ENCODE data around the gene CDK17. TPM values are rescaled to one million over a fixed set of nuclear protein-coding genes. Genes with fewer than 3 reads are reported as not detected.
"Not testable (repeated sequence)": the region's sequence is repeated elsewhere in the genome, so short reads cannot be mapped to it uniquely, and the experiment has no call there.

Gene CDK17
- total RNA-seq, 2 donors from 2014 or later = 36.2 to 39.9 TPM

DNA sequence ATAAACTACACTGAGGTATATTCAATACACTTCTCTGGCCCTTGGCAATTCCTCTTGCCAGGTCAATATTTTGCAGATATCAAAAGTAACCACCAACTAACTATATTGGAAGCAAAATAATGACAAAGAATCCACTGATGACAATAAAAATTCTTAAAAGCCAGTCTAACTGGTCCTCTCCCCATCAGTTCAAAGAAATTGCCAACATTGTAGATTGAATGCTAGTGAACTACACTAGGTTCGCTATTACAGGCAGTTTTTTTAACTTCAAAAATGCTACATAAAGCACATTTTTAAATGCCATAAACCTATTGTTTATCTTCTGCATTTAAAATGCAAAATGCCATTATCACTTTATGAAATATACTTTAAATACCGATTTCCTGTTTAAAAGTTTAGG lies 4.0 kb downstream of the CDK17 start:
- no peak overlapping the region for H3K27ac Mint-ChIP-seq
- peaks cover 3% of the 10 kb centered on the region for H3K4me1 ChIP-seq (ENCODE audit: control insufficient read depth, insufficient read depth, low read length)
- H3K9me3 ChIP-seq (ENCODE audit: control insufficient read depth, low read length) = no peaks in the 10 kb centered on the region
- H3K36me3 Mint-ChIP-seq (ENCODE audit: low read depth) = peaks cover 2% of the 10 kb centered on the region
- no peaks in the 10 kb centered on the region for H3K36me3 ChIP-seq (ENCODE audit: control insufficient read depth, insufficient read depth, low read length)
- H3K4me3 ChIP-seq (ENCODE audit: low read length) = no peak overlapping the region
- H3K27me3 ChIP-seq (ENCODE audit: control insufficient read depth, insufficient read depth, low read length, poor library complexity, severe bottlenecking) = no peaks in the 10 kb centered on the region
- WGBS, 2 experiments (ENCODE audit: insufficient coverage in 1 of 2, insufficient read length in 1 of 2) = 93 to 100% methylated on average over 1 to 2 of the region's 2 CpGs
- no peak overlapping the region for H3K27ac ChIP-seq (ENCODE audit: low read depth, low read length)
- H3K27me3 Mint-ChIP-seq (ENCODE audit: insufficient read depth) = no peaks in the 10 kb centered on the region
- TF ChIP-seq, protein P1, sequence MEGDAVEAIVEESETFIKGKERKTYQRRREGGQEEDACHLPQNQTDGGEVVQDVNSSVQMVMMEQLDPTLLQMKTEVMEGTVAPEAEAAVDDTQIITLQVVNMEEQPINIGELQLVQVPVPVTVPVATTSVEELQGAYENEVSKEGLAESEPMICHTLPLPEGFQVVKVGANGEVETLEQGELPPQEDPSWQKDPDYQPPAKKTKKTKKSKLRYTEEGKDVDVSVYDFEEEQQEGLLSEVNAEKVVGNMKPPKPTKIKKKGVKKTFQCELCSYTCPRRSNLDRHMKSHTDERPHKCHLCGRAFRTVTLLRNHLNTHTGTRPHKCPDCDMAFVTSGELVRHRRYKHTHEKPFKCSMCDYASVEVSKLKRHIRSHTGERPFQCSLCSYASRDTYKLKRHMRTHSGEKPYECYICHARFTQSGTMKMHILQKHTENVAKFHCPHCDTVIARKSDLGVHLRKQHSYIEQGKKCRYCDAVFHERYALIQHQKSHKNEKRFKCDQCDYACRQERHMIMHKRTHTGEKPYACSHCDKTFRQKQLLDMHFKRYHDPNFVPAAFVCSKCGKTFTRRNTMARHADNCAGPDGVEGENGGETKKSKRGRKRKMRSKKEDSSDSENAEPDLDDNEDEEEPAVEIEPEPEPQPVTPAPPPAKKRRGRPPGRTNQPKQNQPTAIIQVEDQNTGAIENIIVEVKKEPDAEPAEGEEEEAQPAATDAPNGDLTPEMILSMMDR (conservative IDR thresholded peaks at IDR 0.05) = no peak
- peaks cover 31% of the 10 kb centered on the region for H3K4me1 Mint-ChIP-seq
- no peaks in the 10 kb centered on the region for H3K9me3 Mint-ChIP-seq
- no peak overlapping the region for H3K4me3 Mint-ChIP-seq
- no peak overlapping the region for H3K9ac ChIP-seq (ENCODE audit: extremely low read depth, low read length, poor library complexity, severe bottlenecking)
- no peak for DNase-seq

DNA sequence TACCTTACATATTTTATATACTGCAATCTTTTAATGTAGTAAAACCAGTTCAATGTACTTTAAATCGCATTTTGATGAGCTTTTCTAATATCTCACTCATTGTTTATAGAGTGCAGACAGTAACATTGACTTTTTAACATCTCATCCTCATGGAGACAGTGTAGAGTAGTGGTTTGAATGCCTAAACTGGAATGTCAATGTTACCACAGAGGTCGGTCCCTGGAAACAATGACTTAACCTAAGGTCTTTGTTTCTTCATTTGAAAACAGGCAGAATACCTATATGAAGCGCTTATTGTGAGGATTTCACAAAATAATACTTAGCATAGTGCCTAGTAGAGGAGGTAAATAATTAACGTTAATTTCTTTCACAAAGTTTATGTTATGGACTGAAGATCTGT lies 5.0 kb downstream of the CDK17 start:
- Histone ChIP-seq H3K9ac (ENCODE audit: extremely low read depth, low read length, poor library complexity, severe bottlenecking) (no peak overlapping the region), H3K9me3 (ENCODE audit: control insufficient read depth, low read length) (no peaks in the 10 kb centered on the region), H3K36me3 (ENCODE audit: control insufficient read depth, insufficient read depth, low read length) (no peaks in the 10 kb centered on the region), H3K27ac (ENCODE audit: low read depth, low read length) (no peak overlapping the region), H3K4me3 (ENCODE audit: low read length) (no peak overlapping the region), H3K27me3 (ENCODE audit: control insufficient read depth, insufficient read depth, low read length, poor library complexity, severe bottlenecking) (no peaks in the 10 kb centered on the region), H3K4me1 (ENCODE audit: control insufficient read depth, insufficient read depth, low read length) (peaks cover 3% of the 10 kb centered on the region)
- Mint-ChIP-seq H3K27me3 (ENCODE audit: insufficient read depth) (no peaks in the 10 kb centered on the region), H3K4me1 (peaks cover 26% of the 10 kb centered on the region), H3K27ac (no peak overlapping the region), H3K9me3 (no peaks in the 10 kb centered on the region), H3K4me3 (no peak overlapping the region), H3K36me3 (ENCODE audit: low read depth) (peaks cover 2% of the 10 kb centered on the region)
- no peak for DNase-seq
- 87 to 91% methylated on average over 2 to 4 of the region's 4 CpGs for WGBS, 2 experiments (ENCODE audit: insufficient coverage in 1 of 2, insufficient read length in 1 of 2)
- TF ChIP-seq, protein P1 (conservative IDR thresholded peaks at IDR 0.05) = no peak

DNA sequence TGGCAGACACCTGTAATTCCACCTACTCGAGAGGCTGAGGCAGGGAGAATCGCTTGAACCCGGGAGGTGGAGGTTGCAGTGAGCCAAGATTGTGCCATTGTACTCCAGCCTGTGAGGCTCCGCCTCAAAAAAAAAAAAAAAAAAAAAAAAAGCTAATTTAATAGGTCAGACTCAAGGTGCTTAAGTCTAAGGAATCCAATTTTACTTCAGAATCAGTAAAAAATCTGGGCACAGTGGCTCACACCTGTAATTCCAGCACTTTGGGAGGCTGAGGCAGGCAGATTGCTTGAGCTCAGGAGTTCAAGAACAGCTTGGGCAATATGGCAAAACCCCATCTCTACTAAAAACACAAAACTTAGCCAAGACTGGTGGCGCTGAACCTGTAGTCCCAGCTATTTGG lies 7.0 kb downstream of the CDK17 start:
- H3K9me3 ChIP-seq (ENCODE audit: control insufficient read depth, low read length); H3K36me3 ChIP-seq (ENCODE audit: control insufficient read depth, insufficient read depth, low read length); H3K27ac ChIP-seq (ENCODE audit: low read depth, low read length); H3K27ac Mint-ChIP-seq; H3K36me3 Mint-ChIP-seq (ENCODE audit: low read depth); H3K4me3 ChIP-seq (ENCODE audit: low read length); DNase-seq; H3K4me3 Mint-ChIP-seq; H3K27me3 ChIP-seq (ENCODE audit: control insufficient read depth, insufficient read depth, low read length, poor library complexity, severe bottlenecking); H3K9ac ChIP-seq (ENCODE audit: extremely low read depth, low read length, poor library complexity, severe bottlenecking); H3K27me3 Mint-ChIP-seq (ENCODE audit: insufficient read depth); H3K9me3 Mint-ChIP-seq; H3K4me1 ChIP-seq (ENCODE audit: control insufficient read depth, insufficient read depth, low read length): not testable (repeated sequence)
- H3K4me1 Mint-ChIP-seq = peaks cover 20% of the 10 kb centered on the region
- 94 to 97% methylated on average over 3 to 5 of the region's 5 CpGs for WGBS, 2 experiments (ENCODE audit: insufficient coverage in 1 of 2, insufficient read length in 1 of 2)

DNA sequence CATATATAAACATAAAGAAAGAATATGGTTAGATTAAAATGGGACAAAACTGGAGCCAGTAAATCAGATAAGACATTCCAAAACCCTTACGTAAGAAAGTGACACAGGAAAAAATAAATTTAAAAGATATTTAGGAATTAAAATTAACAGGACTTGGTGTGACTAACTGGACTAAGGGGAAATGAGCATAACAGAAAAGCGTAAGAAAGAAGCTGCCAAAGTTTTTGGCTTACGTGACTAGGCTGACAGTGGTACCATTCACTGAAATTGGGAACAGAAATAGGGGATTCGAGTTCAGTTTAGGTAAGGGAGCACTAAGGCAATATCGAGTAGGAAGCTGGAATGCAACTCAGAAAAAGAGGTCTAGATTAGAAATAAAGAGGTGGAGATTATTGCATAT lies 7.8 kb downstream of the CDK17 start:
- peaks cover 3% of the 10 kb centered on the region for H3K4me1 ChIP-seq (ENCODE audit: control insufficient read depth, insufficient read depth, low read length)
- no peaks in the 10 kb centered on the region for H3K27me3 Mint-ChIP-seq (ENCODE audit: insufficient read depth)
- H3K36me3 Mint-ChIP-seq (ENCODE audit: low read depth) = peaks cover 8% of the 10 kb centered on the region
- DNase-seq = no peak
- peaks cover 13% of the 10 kb centered on the region for H3K4me1 Mint-ChIP-seq
- TF ChIP-seq, protein P1 (conservative IDR thresholded peaks at IDR 0.05) = no peak
- H3K27ac ChIP-seq (ENCODE audit: low read depth, low read length) = no peak overlapping the region
- no peak overlapping the region for H3K4me3 Mint-ChIP-seq
- peak overlapping the region; percentile 45 for H3K27ac Mint-ChIP-seq
- WGBS, 2 experiments (ENCODE audit: insufficient coverage in 1 of 2, insufficient read length in 1 of 2) = 91 to 92% methylated on average over 4 to 5 of the region's 5 CpGs
- H3K9ac ChIP-seq (ENCODE audit: extremely low read depth, low read length, poor library complexity, severe bottlenecking) = no peak overlapping the region
- no peak overlapping the region for H3K4me3 ChIP-seq (ENCODE audit: low read length)
- no peaks in the 10 kb centered on the region for H3K9me3 Mint-ChIP-seq
- no peaks in the 10 kb centered on the region for H3K27me3 ChIP-seq (ENCODE audit: control insufficient read depth, insufficient read depth, low read length, poor library complexity, severe bottlenecking)
- H3K36me3 ChIP-seq (ENCODE audit: control insufficient read depth, insufficient read depth, low read length) = peaks cover 3% of the 10 kb centered on the region
- H3K9me3 ChIP-seq (ENCODE audit: control insufficient read depth, low read length) = no peaks in the 10 kb centered on the region

Data from endodermal cell (in vitro differentiated cells).